ENCODE measurements around the gene PON2.

The PON2 gene

GRCh38 chr7:95436407-95436806 lies 1.6 kb upstream of the PON2 start (continued):
- TF ChIP-seq ZNF518A (tag by site-specific recombination; conservative IDR thresholded peaks at IDR 0.05; ENCODE audit: low read depth) (no peak), ZNF747 (tag by site-specific recombination; IDR thresholded peaks at IDR 0.05) (no peak), REST (tag by site-specific recombination; IDR thresholded peaks at IDR 0.05) (no peak), ZNF366 (tag by site-specific recombination; conservative IDR thresholded peaks at IDR 0.05) (no peak), ZNF391 (tag by site-specific recombination; IDR thresholded peaks at IDR 0.05; ENCODE audit: borderline replicate concordance, low read depth) (no peak), ZNF549 (tag by site-specific recombination; IDR thresholded peaks at IDR 0.05) (no peak)
- TF ChIP-seq, protein P1, sequence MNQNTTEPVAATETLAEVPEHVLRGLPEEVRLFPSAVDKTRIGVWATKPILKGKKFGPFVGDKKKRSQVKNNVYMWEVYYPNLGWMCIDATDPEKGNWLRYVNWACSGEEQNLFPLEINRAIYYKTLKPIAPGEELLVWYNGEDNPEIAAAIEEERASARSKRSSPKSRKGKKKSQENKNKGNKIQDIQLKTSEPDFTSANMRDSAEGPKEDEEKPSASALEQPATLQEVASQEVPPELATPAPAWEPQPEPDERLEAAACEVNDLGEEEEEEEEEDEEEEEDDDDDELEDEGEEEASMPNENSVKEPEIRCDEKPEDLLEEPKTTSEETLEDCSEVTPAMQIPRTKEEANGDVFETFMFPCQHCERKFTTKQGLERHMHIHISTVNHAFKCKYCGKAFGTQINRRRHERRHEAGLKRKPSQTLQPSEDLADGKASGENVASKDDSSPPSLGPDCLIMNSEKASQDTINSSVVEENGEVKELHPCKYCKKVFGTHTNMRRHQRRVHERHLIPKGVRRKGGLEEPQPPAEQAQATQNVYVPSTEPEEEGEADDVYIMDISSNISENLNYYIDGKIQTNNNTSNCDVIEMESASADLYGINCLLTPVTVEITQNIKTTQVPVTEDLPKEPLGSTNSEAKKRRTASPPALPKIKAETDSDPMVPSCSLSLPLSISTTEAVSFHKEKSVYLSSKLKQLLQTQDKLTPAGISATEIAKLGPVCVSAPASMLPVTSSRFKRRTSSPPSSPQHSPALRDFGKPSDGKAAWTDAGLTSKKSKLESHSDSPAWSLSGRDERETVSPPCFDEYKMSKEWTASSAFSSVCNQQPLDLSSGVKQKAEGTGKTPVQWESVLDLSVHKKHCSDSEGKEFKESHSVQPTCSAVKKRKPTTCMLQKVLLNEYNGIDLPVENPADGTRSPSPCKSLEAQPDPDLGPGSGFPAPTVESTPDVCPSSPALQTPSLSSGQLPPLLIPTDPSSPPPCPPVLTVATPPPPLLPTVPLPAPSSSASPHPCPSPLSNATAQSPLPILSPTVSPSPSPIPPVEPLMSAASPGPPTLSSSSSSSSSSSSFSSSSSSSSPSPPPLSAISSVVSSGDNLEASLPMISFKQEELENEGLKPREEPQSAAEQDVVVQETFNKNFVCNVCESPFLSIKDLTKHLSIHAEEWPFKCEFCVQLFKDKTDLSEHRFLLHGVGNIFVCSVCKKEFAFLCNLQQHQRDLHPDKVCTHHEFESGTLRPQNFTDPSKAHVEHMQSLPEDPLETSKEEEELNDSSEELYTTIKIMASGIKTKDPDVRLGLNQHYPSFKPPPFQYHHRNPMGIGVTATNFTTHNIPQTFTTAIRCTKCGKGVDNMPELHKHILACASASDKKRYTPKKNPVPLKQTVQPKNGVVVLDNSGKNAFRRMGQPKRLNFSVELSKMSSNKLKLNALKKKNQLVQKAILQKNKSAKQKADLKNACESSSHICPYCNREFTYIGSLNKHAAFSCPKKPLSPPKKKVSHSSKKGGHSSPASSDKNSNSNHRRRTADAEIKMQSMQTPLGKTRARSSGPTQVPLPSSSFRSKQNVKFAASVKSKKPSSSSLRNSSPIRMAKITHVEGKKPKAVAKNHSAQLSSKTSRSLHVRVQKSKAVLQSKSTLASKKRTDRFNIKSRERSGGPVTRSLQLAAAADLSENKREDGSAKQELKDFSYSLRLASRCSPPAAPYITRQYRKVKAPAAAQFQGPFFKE (tag by site-specific recombination; IDR thresholded peaks at IDR 0.05; ENCODE audit: borderline replicate concordance), result no peak
- TF ChIP-seq, protein P2, sequence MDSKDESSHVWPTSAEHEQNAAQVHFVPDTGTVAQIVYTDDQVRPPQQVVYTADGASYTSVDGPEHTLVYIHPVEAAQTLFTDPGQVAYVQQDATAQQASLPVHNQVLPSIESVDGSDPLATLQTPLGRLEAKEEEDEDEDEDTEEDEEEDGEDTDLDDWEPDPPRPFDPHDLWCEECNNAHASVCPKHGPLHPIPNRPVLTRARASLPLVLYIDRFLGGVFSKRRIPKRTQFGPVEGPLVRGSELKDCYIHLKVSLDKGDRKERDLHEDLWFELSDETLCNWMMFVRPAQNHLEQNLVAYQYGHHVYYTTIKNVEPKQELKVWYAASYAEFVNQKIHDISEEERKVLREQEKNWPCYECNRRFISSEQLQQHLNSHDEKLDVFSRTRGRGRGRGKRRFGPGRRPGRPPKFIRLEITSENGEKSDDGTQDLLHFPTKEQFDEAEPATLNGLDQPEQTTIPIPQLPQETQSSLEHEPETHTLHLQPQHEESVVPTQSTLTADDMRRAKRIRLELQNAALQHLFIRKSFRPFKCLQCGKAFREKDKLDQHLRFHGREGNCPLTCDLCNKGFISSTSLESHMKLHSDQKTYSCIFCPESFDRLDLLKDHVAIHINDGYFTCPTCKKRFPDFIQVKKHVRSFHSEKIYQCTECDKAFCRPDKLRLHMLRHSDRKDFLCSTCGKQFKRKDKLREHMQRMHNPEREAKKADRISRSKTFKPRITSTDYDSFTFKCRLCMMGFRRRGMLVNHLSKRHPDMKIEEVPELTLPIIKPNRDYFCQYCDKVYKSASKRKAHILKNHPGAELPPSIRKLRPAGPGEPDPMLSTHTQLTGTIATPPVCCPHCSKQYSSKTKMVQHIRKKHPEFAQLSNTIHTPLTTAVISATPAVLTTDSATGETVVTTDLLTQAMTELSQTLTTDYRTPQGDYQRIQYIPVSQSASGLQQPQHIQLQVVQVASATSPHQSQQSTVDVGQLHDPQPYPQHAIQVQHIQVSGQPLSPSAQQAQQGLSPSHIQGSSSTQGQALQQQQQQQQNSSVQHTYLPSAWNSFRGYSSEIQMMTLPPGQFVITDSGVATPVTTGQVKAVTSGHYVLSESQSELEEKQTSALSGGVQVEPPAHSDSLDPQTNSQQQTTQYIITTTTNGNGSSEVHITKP (tag by site-specific recombination; IDR thresholded peaks at IDR 0.05), result no peak
